Keratinocyte (primary cell): ENCODE measurements around the gene SUGCT. TPM values are rescaled to one million over a fixed set of nuclear protein-coding genes. Genes with fewer than 3 reads are reported as not detected.

ENCODE experiments used
- DNase-seq: peaks from one replicate; pipeline ENCODE4 v3.0.0-alpha.2; 2011; ENCODE audit warnings: low read depth, missing footprints, low spot score
- FAIRE-seq: peaks from 2 replicates; lab custom pipeline; 2011; peaks lifted over from hg19 to GRCh38; lab: Jason Lieb, UNC
- H2AFZ ChIP-seq: 2 replicates; pipeline ENCODE4 v1.6.0; 2012; ENCODE audit warnings: low read length, control low read depth, inconsistent platforms; ENCODE audit not compliant: control insufficient read depth
- H3K27ac ChIP-seq: 2 replicates; pipeline ENCODE4 v1.5.1; 2011; ENCODE audit warnings: low read length; ENCODE audit not compliant: control insufficient read depth, insufficient read depth
- H3K27me3 ChIP-seq: 3 replicates; pipeline ENCODE4 v1.6.0; 2011; ENCODE audit warnings: low read length; ENCODE audit not compliant: control insufficient read depth, insufficient read depth; ENCODE audit errors: extremely low read depth
- H3K36me3 ChIP-seq, 2 experiments: 2 replicates in 1 of 2; 3 replicates in 1 of 2; pipeline ENCODE4 v1.5.1; 2011; ENCODE audit warnings: low read length in 2 of 2, mild to moderate bottlenecking in 1 of 2; ENCODE audit not compliant: control insufficient read depth in 2 of 2, insufficient read depth in 2 of 2; ENCODE audit errors: extremely low read depth in 1 of 2
- H3K4me1 ChIP-seq: 3 replicates; pipeline ENCODE4 v1.5.1; 2011; ENCODE audit warnings: low read length; ENCODE audit not compliant: control insufficient read depth, insufficient read depth; ENCODE audit errors: extremely low read depth
- H3K4me2 ChIP-seq: 3 replicates; pipeline ENCODE4 v1.6.0; 2011; ENCODE audit warnings: low read depth, low read length; ENCODE audit not compliant: control insufficient read depth, insufficient read depth; ENCODE audit errors: extremely low read depth
- H3K4me3 ChIP-seq, 3 experiments: fragments of 200-600 bp in 1 of 3; sonication (generic) in 1 of 3; 2 replicates in 2 of 3; 3 replicates in 1 of 3; pipeline ENCODE4 v1.5.1; 2011 to 2016; ENCODE audit warnings: low read length in 3 of 3, mild to moderate bottlenecking in 3 of 3, control low read depth in 2 of 3, inconsistent platforms in 1 of 3, low read depth in 1 of 3, mixed read lengths in 1 of 3, mixed run types in 1 of 3, moderate library complexity in 1 of 3; ENCODE audit not compliant: control insufficient read depth in 2 of 3, insufficient read depth in 2 of 3; ENCODE audit errors: extremely low read depth in 1 of 3
- H3K79me2 ChIP-seq: 2 replicates; pipeline ENCODE4 v1.6.0; 2012; ENCODE audit warnings: low read length; ENCODE audit not compliant: control insufficient read depth, insufficient read depth
- H3K9ac ChIP-seq: 3 replicates; pipeline ENCODE4 v1.6.0; 2011; ENCODE audit warnings: low read length; ENCODE audit not compliant: control insufficient read depth, insufficient read depth; ENCODE audit errors: extremely low read depth
- H3K9me1 ChIP-seq: 3 replicates; pipeline ENCODE4 v1.6.0; 2011; ENCODE audit warnings: low read length; ENCODE audit not compliant: control insufficient read depth, insufficient read depth; ENCODE audit errors: extremely low read depth
- H3K9me3 ChIP-seq: 2 replicates; pipeline ENCODE4 v1.5.1; 2012; ENCODE audit warnings: low read depth, low read length; ENCODE audit not compliant: control insufficient read depth
- H4K20me1 ChIP-seq: 3 replicates; pipeline ENCODE4 v1.6.0; 2011; ENCODE audit warnings: low read length; ENCODE audit not compliant: control insufficient read depth, insufficient read depth; ENCODE audit errors: extremely low read depth
- CTCF ChIP-seq, 3 experiments: IDR thresholded peaks in 1 of 3; conservative IDR thresholded peaks in 1 of 3; optimal IDR thresholded peaks in 1 of 3; 2 replicates in 2 of 3; 3 replicates in 1 of 3; pipeline versions ENCODE3 to v1.5.1; 2011; ENCODE audit warnings: low read length in 3 of 3, mild to moderate bottlenecking in 3 of 3, moderate library complexity in 2 of 3, control low read depth in 1 of 3, inconsistent platforms in 1 of 3; ENCODE audit not compliant: insufficient read depth in 2 of 3; ENCODE audit errors: extremely low read depth in 1 of 3
- EZH2 ChIP-seq: IDR thresholded peaks from one replicate; pipeline ENCODE4 v1.6.1; 2012; ENCODE audit warnings: inconsistent platforms, mild to moderate bottlenecking, low read length, moderate library complexity
- dilution Hi-C: fragments of 300-500 bp; cut with MboI; formaldehyde crosslinking; loops from one replicate; pipeline ENCODE4 v1.7.0; 2020; ENCODE audit warnings: low sequenced_read_pairs; ENCODE audit not compliant: extremely low pct_ligation_motif_present
- polyA plus RNA-seq, 5 experiments: library from polyadenylated mRNA; depleted of rRNA in 3 of 5; stranded (reverse) in 3 of 5; stranded (forward) in 1 of 5; unstranded in 1 of 5; fragments of >200 nt; gene quantifications; 1 replicate in 1 of 5; 2 replicates in 3 of 5; 3 replicates in 1 of 5; pipeline versions ENCODE4 v1.2.1 to v1.2.3, GENCODE V29; 2011 to 2012; ENCODE audit warnings: missing spikeins in 2 of 5, low read depth in 1 of 5, low replicate concordance in 1 of 5

Gene SUGCT
- polyA plus RNA-seq, 1 donor (not counting 4 experiments of a cell fraction or from before 2014, with no cell fraction given) = 134 TPM

DNA sequence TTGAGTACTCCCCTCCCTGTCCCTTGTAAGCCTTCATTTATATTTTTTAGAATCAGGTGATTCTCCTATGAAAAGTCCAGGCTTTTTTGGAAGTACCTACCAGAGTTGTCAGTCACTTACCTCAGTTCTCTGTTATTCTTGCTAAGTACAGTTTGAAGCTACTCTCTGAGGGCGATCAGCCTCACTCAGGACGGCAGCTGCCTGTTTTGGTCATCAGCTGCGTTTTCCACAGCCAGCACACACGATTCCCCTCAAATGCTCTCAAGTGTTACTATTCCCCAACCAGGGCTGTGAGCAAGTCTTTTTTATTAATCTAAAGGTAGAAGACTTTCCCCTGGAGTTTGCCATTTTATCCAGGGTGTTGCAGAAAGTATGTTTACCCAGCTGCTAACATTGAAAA lies 328.6 kb downstream of the SUGCT start:
- no peak for DNase-seq
- TF ChIP-seq CTCF (optimal IDR thresholded peaks at IDR 0.05 in 1 of 3, IDR thresholded peaks at IDR 0.05 in 1 of 3, conservative IDR thresholded peaks at IDR 0.05 in 1 of 3; ENCODE audit: extremely low read depth in 1 of 3, insufficient read depth in 2 of 3, low read length in 3 of 3) (no peak), EZH2 (no peak)

DNA sequence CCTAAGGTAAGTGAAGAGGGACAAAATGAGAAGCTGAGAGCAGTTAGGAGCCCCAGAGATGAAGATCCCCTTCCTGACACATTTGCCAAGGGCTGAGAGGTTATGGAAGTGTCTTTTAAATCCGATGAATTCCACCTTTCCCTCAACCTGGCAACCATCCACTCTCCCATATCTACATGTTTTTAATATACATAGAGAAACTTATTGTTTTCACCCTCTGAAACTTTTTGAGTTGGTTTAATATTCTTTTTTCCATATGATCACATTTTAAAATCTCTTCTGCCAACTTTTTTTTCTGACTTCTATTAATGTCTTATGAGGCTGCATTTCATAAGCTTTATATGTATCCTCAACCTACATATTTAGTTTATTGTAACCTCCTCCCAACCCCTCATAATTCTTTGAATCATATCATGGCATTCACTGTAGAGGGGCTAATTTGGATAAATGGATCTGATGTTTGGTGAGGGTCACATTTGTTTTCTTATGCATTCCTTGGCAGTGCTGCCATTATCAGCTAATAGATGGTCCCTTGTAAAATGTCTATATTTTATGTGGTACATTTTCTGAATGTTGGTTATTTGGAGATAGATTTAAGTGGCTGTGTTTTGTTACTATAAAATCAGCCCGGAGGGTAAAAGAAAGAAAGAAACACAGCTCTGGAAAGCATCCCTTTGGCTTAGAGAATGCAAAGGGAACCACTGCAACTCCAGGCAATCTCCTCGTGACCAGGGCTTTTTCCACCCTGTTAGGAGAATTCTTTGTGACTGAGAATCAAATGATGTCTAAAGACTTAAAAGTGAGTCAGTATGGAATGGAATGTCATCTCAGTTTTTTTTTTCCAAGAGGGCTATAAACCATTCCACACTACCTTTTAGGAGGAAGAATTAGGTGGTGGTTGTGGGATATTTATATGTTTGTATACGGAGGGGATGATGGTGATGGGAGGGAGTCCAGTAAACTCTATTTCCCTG lies 334.4 kb downstream of the SUGCT start:
- no peak overlapping the region for H3K4me2 ChIP-seq
- H2AFZ ChIP-seq = no peak overlapping the region
- no peak for FAIRE-seq
- H3K27me3 ChIP-seq = no peaks in the 10 kb centered on the region
- no peaks in the 10 kb centered on the region for H3K9me3 ChIP-seq
- H3K27ac ChIP-seq = no peak overlapping the region
- H3K4me3 ChIP-seq = no peak overlapping the region
- H3K9me1 ChIP-seq = no peaks in the 10 kb centered on the region
- DNase-seq = no peak
- H3K79me2 ChIP-seq = no peaks in the 10 kb centered on the region
- TF ChIP-seq EZH2 = no peak
- no peak for TF ChIP-seq CTCF (optimal IDR thresholded peaks at IDR 0.05 in 1 of 3, IDR thresholded peaks at IDR 0.05 in 1 of 3, conservative IDR thresholded peaks at IDR 0.05 in 1 of 3; ENCODE audit: extremely low read depth in 1 of 3, insufficient read depth in 2 of 3, low read length in 3 of 3)
- no peak overlapping the region for H3K9ac ChIP-seq
- dilution Hi-C loops = no loop called here
- H3K36me3 ChIP-seq = no peaks in the 10 kb centered on the region
- H4K20me1 ChIP-seq = no peaks in the 10 kb centered on the region
- H3K4me1 ChIP-seq = no peaks in the 10 kb centered on the region

More for the DNA sequence above, 328.6 kb downstream of the SUGCT start:
- Histone ChIP-seq H3K27me3 (no peaks in the 10 kb centered on the region), H3K4me2 (no peak overlapping the region), H3K36me3 (no peaks in the 10 kb centered on the region), H3K4me3 (no peak overlapping the region), H3K9ac (no peak overlapping the region), H3K79me2 (no peaks in the 10 kb centered on the region), H3K9me3 (no peaks in the 10 kb centered on the region), H3K27ac (no peak overlapping the region), H4K20me1 (no peaks in the 10 kb centered on the region), H3K9me1 (no peaks in the 10 kb centered on the region), H3K4me1 (no peaks in the 10 kb centered on the region), H2AFZ (no peak overlapping the region)
- no peak for FAIRE-seq
- dilution Hi-C loops = no loop called here
